T follicular helper cell (primary cell): Measurements from ENCODE around the gene PDGFA.

Experiments
- DNase-seq: peaks from one replicate; pipeline ENCODE4 v3.0.0-alpha.2; 2020; ENCODE audit warnings: low read depth
- total RNA-seq, 2 experiments: gene quantifications; one replicate each; lab custom pipeline; 2026; lab: John Stamatoyannopoulos, UW

The PDGFA gene
- total RNA-seq, result 0.30 to 11.0 reads per million in 2 experiments

- no peak for DNase-seq
These were observed at the start of gene PDGFA for GRCh38 chr7:519484-520390. Gene PDGFA, minus strand, starts transcription at chr7:519846. Its CDS starts 845 bp downstream, at chr7:519001.

GRCh38 chr7:568031-568951 lies 48.6 kb upstream of the PDGFA start:
- no peak for DNase-seq

- no peak for DNase-seq
These were observed 47.7 kb upstream of the PDGFA start for GRCh38 chr7:567305-567883.

GRCh38 chr7:566100-566499 lies 46.5 kb upstream of the PDGFA start:
- DNase-seq, result no peak

- DNase-seq, result no peak
These were observed 44.7 kb upstream of the PDGFA start for GRCh38 chr7:564176-564865.

GRCh38 chr7:563629-564170 lies 44.1 kb upstream of the PDGFA start:
- DNase-seq, result no peak

GRCh38 chr7:562789-563628 lies 43.4 kb upstream of the PDGFA start:
- DNase-seq, result no peak

GRCh38 chr7:562374-562675 lies 42.7 kb upstream of the PDGFA start:
- DNase-seq, result no peak

GRCh38 chr7:561631-562373 lies 42.2 kb upstream of the PDGFA start:
- DNase-seq, result no peak

GRCh38 chr7:560966-561630 lies 41.5 kb upstream of the PDGFA start:
- no peak for DNase-seq

GRCh38 chr7:559396-559705 lies 39.7 kb upstream of the PDGFA start:
- no peak for DNase-seq

GRCh38 chr7:557558-557881 lies 37.9 kb upstream of the PDGFA start:
- DNase-seq, result no peak

- DNase-seq, result no peak
These were observed 37.4 kb upstream of the PDGFA start for GRCh38 chr7:556837-557557.

GRCh38 chr7:556291-556826 lies 36.7 kb upstream of the PDGFA start:
- no peak for DNase-seq

- DNase-seq, result no peak
These were observed 36.0 kb upstream of the PDGFA start for GRCh38 chr7:555551-556160.

GRCh38 chr7:553636-554111 lies 34.0 kb upstream of the PDGFA start:
- no peak for DNase-seq

GRCh38 chr7:552868-553635 lies 33.4 kb upstream of the PDGFA start:
- no peak for DNase-seq
